ENCODE data around the gene PAGE2. TPM values are rescaled to one million over a fixed set of nuclear protein-coding genes. Genes with fewer than 3 reads are reported as not detected.
"Not testable (repeated sequence)": the region's sequence is repeated elsewhere in the genome, so short reads cannot be mapped to it uniquely, and the experiment has no call there.

PAGE2 gene
- total and polyA plus RNA-seq, 7 donors, result not detected

GRCh38 chrX:55130481-55130880, 41.7 kb downstream of the PAGE2 start:
- DNase-seq (no peak), ATAC-seq (no peak)
- Histone ChIP-seq H3K4me3 (no peak overlapping the region), H3K36me3 (ENCODE audit: insufficient read depth in 1 of 2, low read depth in 1 of 2) (no peaks in the 10 kb centered on the region), H3K4me1 (no peaks in the 10 kb centered on the region), H3K9me3 (no peaks in the 10 kb centered on the region), H3K27ac (no peak overlapping the region), H3K27me3 (ENCODE audit: insufficient read depth in 3 of 3, low read length in 2 of 3) (peaks cover 0 to 27% (median 0%) of the 10 kb centered on the region in 3 donors)
- intact Hi-C loops (cut with DNase I), result loop anchor here (10.0 kb wide), 2 partner anchors 214 to 584 kb away; partner anchors contain the start of gene RRAGB (in 1 of the 2)
- WGBS, 3 donors, result 59 to 82% (median 81%) methylated on average over 4 of the region's 4 CpGs
- TF ChIP-seq CTCF (IDR thresholded peaks at IDR 0.05), result no peak

DNA sequence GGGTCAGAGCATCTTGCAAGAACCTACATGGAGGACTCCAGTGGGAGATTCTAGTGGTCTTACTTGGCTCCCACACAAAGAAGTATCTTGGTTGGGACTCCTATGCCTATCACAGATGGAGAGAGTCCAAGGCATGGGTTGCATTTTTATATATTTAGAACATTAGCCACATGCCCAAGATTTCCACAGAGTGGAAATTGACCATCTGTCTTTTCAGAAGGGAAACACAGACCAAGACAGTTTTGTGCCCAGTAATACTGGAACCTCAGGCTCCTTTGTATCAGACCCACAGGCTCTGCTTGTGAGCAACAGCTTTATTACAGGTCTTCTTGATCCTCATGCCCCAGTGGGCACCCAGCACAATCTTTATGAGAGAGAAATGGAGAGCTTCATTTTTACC, 43.6 kb downstream of the PAGE2 start:
- DNase-seq, result no peak
- Histone ChIP-seq H3K27ac (no peak overlapping the region), H3K36me3 (ENCODE audit: insufficient read depth in 1 of 2, low read depth in 1 of 2) (no peaks in the 10 kb centered on the region), H3K4me1 (no peaks in the 10 kb centered on the region), H3K4me3 (no peak overlapping the region), H3K27me3 (ENCODE audit: insufficient read depth in 3 of 3, low read length in 2 of 3) (peaks cover 0 to 27% (median 0%) of the 10 kb centered on the region in 3 donors), H3K9me3 (no peaks in the 10 kb centered on the region)
- TF ChIP-seq CTCF (IDR thresholded peaks at IDR 0.05), result no peak
- intact Hi-C loops (cut with DNase I), result loop anchor here (10.0 kb wide), 2 partner anchors 212 to 582 kb away; partner anchors contain the start of gene RRAGB (in 1 of the 2)
- no peak for ATAC-seq

DNA sequence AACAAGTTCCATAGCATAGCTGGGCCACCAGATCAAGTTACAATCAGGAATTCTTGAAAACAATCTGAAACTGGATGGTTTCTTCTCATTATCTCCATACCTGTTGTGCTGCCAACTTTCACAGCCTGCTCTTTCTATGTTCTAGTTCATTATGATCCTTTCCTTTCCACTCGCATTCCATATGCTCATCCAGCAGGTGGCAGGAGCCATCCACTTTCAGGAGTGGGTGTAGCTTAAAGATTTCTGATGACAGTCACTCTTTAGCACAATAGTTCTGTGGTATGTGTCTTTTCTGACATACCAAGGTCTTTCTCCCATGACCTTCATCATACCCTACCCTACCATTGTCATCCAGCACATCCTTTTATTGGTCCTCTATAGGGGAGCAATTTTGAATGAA, 46.4 kb downstream of the PAGE2 start:
- H3K4me3 ChIP-seq, result no peak overlapping the region
- WGBS, 3 donors, result 0 to 36% (median 10%) methylated on average over 1 of the region's 1 CpG
- intact Hi-C loops (cut with DNase I), result loop anchor here (10.0 kb wide), 2 partner anchors 210 to 580 kb away; partner anchors contain the start of gene RRAGB (in 1 of the 2)
- no peaks in the 10 kb centered on the region for H3K4me1 ChIP-seq
- no peaks in the 10 kb centered on the region for H3K9me3 ChIP-seq
- H3K27me3 ChIP-seq (ENCODE audit: insufficient read depth in 3 of 3, low read length in 2 of 3), result peaks cover 0 to 18% (median 0%) of the 10 kb centered on the region in 3 donors
- peak; percentile 51 for TF ChIP-seq CTCF (IDR thresholded peaks at IDR 0.05)
- ATAC-seq (peak in 2 of 4 donors; percentile 61 to 83), DNase-seq (peak; percentile 19 to 50)
- H3K27ac ChIP-seq, result no peak overlapping the region
- no peaks in the 10 kb centered on the region for H3K36me3 ChIP-seq (ENCODE audit: insufficient read depth in 1 of 2, low read depth in 1 of 2)

DNA sequence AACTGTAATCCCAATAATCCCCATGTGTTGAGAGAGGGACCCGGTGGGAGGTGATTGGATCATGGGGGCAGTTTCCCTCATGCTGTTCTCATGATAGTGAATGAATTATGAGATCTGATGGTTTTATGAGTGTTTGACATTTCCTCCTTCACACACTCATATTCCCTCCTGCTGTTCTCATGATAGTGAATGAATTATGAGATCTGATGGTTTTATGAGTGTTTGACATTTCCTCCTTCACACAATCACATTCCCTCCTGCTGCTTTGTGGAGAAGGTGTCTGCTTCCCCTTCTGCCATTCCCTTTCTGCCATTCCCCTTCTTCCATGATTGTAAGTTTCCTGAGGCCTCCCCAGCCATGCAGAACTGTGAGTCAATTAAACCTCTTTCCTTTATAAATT, 52.0 kb downstream of the PAGE2 start:
- H3K27me3 ChIP-seq (ENCODE audit: insufficient read depth in 3 of 3, low read length in 2 of 3); DNase-seq; H3K4me1 ChIP-seq; ATAC-seq; H3K4me3 ChIP-seq; H3K27ac ChIP-seq; H3K9me3 ChIP-seq; intact Hi-C loops (cut with DNase I): not testable (repeated sequence)
- 56 to 61% (median 60%) methylated on average over 1 of the region's 1 CpG for WGBS, 3 donors
- H3K36me3 ChIP-seq (ENCODE audit: insufficient read depth in 1 of 2, low read depth in 1 of 2), result peaks cover 0 to 19% of the 10 kb centered on the region in 2 donors

Other genes starting within 250 kb of the PAGE2 start
- gene TRO, start 168.2 kb upstream of the PAGE2 start, total RNA-seq, result 1 to 10 TPM in 2 of 4 donors, under 1 TPM in 2; 0.61 to 4.2 (median 0.98) TPM
- under 1 TPM; 0.18 to 0.64 (median 0.52) TPM for gene TRO, start 168.2 kb upstream of the PAGE2 start, polyA plus RNA-seq
- gene PFKFB1, start 94.8 kb upstream of the PAGE2 start, total RNA-seq, result 10 to 100 TPM; 10.3 to 21.8 (median 21.3) TPM
- gene PFKFB1, start 94.8 kb upstream of the PAGE2 start, polyA plus RNA-seq, result 10 to 100 TPM in 1 of 3 donors, 1 to 10 TPM in 2; 1.4 to 15.9 (median 7.5) TPM
- gene APEX2, start 88.7 kb upstream of the PAGE2 start, total RNA-seq, result 10 to 100 TPM in 2 of 4 donors, 1 to 10 TPM in 2; 6.9 to 14.9 (median 10.0) TPM
- 10 to 100 TPM in 2 of 3 donors, 1 to 10 TPM in 1; 6.7 to 15.1 (median 10.9) TPM for gene APEX2, start 88.7 kb upstream of the PAGE2 start, polyA plus RNA-seq
- 1 to 10 TPM in 2 of 4 donors, under 1 TPM in 1, not detected in 1; 0.62 to 8.1 (median 6.0) TPM for gene ALAS2, start 58.0 kb upstream of the PAGE2 start, total RNA-seq
- gene ALAS2, start 58.0 kb upstream of the PAGE2 start, polyA plus RNA-seq, result under 1 TPM in 1 of 3 donors, not detected in 2; 0.03 TPM
- not detected for gene PAGE2B, start 14.0 kb upstream of the PAGE2 start, total RNA-seq
- not detected for gene PAGE2B, start 14.0 kb upstream of the PAGE2 start, polyA plus RNA-seq
- gene PAGE5, start 131.3 kb downstream of the PAGE2 start, total RNA-seq, result not detected
- not detected for gene PAGE5, start 131.3 kb downstream of the PAGE2 start, polyA plus RNA-seq
- not detected for gene PAGE3, start 175.9 kb downstream of the PAGE2 start, total RNA-seq
- gene PAGE3, start 175.9 kb downstream of the PAGE2 start, polyA plus RNA-seq, result not detected

Data from psoas muscle (tissue), 8 donors.